GM12864 (cell line): Measurements from ENCODE around the gene EIF4G2.

ENCODE experiments used
- DNase-seq: peaks from one replicate; pipeline ENCODE4 v3.0.0-alpha.2; 2011; ENCODE audit warnings: low read depth
- H3K4me3 ChIP-seq: 2 replicates; pipeline ENCODE4 v1.5.1; 2011; ENCODE audit warnings: mild to moderate bottlenecking, low read depth, low read length, control low read depth
- TF ChIP-seq, protein P1 (sequence below): IDR thresholded peaks from 2 replicates; pipeline ENCODE4 v1.5.1; 2011; ENCODE audit warnings: low read depth, mild to moderate bottlenecking, moderate library complexity, low read length, control low read depth, inconsistent platforms; ENCODE audit errors: missing control alignments

The EIF4G2 gene

GRCh38 chr11:10797001-10797400 is 11.7 kb downstream of the EIF4G2 start:
- TF ChIP-seq, protein P1, sequence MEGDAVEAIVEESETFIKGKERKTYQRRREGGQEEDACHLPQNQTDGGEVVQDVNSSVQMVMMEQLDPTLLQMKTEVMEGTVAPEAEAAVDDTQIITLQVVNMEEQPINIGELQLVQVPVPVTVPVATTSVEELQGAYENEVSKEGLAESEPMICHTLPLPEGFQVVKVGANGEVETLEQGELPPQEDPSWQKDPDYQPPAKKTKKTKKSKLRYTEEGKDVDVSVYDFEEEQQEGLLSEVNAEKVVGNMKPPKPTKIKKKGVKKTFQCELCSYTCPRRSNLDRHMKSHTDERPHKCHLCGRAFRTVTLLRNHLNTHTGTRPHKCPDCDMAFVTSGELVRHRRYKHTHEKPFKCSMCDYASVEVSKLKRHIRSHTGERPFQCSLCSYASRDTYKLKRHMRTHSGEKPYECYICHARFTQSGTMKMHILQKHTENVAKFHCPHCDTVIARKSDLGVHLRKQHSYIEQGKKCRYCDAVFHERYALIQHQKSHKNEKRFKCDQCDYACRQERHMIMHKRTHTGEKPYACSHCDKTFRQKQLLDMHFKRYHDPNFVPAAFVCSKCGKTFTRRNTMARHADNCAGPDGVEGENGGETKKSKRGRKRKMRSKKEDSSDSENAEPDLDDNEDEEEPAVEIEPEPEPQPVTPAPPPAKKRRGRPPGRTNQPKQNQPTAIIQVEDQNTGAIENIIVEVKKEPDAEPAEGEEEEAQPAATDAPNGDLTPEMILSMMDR: no peak
- no peak overlapping the region for H3K4me3 ChIP-seq
- no peak for DNase-seq

GRCh38 chr11:10796191-10796590 is 12.5 kb downstream of the EIF4G2 start:
- DNase-seq: no peak
- TF ChIP-seq, protein P1: no peak
- H3K4me3 ChIP-seq: no peak overlapping the region

DNA sequence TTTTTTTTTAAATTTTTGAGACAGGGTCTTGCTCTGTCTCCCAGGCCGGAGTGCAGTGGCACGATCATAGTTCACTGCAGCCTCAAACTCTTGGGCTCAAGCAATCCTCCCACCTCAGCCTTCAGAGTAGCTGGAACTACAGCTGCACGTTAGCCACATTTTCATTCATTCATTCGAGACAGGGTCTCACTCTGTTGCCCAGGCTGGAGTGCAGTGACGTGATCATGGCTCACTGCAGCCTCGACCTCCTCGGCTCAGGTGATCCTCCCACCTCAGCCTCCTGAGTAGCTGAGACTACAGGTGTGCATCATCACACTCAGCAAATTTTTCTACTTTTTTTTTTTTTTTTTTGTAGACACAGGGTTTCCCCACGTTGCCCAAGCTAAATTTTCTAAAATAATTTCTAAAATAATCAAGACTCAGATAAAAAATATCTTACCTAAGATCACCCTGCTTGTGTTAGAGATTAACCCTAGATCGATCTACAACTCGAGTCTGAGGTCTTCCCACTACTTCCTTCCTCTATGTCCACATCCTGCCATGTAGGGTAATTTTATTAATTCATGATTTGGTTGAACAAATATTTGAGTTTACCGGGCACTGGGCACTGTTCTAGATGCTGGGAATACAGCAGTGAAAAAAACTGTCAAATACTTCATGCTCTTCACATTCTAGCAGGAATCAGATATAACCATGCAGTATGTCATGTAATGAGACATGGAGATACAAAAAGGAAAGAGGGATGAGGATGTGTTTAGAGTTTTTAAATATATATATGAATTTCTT is 15.1 kb downstream of the EIF4G2 start:
- TF ChIP-seq, protein P1: no peak
- DNase-seq: no peak
- H3K4me3 ChIP-seq: no peak overlapping the region

DNA sequence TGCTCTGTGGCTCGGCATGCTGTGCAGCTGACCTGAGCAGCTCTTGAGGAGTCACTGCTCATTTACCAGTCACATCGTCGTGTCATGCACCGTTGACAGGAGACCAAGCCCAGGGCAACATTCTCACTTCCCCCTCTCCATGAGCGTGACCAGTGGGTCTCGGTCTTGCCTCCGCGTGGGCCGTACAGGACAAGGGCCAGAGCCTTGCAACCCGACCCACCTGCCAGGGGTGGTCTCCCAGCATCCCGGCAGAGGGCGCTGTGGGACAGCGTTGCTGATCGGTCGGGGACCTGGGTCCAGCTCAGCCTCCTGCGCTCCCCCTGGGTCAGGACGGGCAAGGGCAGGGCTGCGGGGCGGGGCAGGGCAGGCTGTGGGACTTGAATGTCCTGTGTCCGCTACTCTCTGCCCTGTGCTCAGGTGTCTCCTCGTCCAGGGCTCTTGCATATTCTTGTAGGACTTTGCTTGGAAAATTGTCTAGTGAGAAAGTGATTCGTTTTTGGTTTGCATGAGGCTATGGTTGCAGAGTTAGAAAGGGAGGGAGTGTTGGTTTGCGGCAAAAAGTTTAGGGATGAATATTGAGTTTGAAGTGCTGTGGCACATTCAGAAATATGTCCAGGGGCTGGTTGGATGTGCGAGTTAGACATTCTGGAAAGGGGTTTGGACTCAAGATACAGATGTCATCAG is 16.2 kb downstream of the EIF4G2 start:
- H3K4me3 ChIP-seq: no peak overlapping the region
- peak; percentile 47 for DNase-seq
- TF ChIP-seq, protein P1: peak; percentile 97

GRCh38 chr11:10786451-10786850 is 22.3 kb downstream of the EIF4G2 start:
- no peak for DNase-seq
- TF ChIP-seq, protein P1: no peak
- H3K4me3 ChIP-seq: no peak overlapping the region

GRCh38 chr11:10785146-10785474 is 23.6 kb downstream of the EIF4G2 start:
- no peak overlapping the region for H3K4me3 ChIP-seq
- TF ChIP-seq, protein P1: no peak
- no peak for DNase-seq
